ENCODE results near the gene OPRPN.

The OPRPN gene, protein sequence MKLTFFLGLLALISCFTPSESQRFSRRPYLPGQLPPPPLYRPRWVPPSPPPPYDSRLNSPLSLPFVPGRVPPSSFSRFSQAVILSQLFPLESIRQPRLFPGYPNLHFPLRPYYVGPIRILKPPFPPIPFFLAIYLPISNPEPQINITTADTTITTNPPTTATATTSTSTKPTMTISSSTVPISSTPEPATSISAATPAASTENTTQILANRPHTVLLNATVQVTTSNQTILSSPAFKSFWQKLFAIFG

DNA sequence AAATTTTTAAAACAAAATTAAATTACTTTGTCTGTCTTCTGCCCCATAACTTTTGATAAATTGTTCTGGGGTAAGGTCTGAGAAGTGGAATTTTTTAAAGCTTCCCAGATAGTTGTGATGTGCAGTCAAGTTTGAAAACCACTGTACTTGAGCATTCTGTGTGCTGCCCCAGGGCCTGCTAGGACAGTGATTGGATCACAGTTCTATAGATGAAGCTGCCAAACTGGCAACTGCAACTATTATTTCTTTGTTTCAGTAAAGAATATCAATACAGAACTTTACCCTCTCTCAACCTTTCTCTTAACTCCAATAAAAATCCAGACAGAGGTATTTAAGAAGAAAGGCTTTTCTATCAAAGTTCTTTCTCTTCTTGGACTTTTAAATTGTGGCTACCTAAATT lies at the start of gene OPRPN:
Gene OPRPN, plus strand, starts transcription at position 361 of the 400 bp plus-strand sequence. CDS start 1,346 bp downstream, outside the sequence.
- no peak for DNase-seq (ENCODE audit: low read depth in 2 of 2)

DNA sequence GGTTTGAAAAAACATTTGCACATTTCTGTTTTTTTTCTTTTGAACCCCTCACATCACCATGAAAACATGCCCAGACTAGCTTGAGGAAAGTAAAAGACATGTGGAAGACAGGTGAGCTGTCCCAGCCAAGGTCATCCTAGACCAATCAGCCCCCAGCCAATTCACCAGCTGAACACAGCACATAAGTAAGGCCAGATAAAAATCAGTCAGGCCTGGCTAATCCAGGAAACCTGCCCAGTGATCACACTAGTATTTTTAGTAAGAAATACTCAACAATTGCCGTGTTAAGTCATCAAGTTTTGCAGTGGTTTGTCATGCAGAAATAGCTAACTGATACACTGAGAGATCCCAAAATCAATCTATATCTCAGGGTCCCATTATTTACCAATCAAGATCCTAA lies 41.6 kb upstream of the OPRPN start:
- DNase-seq (ENCODE audit: low read depth in 2 of 2), result no peak

DNA sequence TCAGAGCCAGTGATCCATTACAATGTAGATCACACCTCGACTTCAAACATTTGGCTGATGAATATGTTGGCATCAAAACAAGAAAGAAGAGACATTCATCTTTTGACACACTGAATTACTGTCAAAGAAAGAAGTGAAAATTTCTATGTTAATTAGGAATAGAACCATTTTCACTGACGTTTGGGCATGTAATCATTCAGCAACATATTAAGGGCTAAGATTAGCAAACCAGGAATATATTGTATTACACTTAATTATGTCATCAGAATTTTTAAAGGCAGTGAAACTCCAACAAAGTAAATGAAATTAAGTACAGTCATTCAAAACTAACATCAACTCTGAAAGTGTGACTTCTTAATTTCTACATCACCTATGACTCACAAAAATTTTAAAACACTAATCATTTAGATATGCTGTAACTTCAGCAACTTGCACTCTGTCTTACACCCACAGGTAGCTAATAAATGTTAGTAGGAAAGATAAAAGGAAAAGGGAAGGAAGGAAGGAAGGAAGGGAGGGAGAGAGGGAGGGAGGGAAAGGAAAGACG lies 38.6 kb upstream of the OPRPN start:
- no peak for DNase-seq (ENCODE audit: low read depth in 2 of 2)

DNA sequence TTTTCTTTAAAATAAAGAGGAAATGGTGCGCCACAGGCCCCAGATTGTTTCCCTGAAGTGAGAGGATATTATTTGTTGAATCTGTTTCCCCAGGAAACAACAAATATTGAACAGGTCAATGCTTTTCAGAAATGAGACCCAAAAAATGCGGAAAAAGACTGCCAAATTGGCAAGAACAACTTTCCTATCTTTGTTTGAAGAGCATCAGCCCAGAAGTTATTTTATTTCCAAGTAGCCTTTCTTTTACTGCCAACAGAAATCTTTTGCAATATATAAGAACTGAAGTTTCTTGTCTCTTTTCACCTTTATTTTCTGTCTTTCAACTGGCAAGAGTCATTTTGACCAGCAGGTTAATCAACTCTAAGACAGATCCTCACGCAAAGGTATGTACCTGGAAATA lies 37.3 kb upstream of the OPRPN start, which contains the start of gene SMR3A:
Gene SMR3A, plus strand, starts transcription at position 301 of the 400 bp plus-strand sequence. CDS start 1,356 bp downstream, outside the sequence.
- DNase-seq (ENCODE audit: low read depth in 2 of 2), result no peak

DNA sequence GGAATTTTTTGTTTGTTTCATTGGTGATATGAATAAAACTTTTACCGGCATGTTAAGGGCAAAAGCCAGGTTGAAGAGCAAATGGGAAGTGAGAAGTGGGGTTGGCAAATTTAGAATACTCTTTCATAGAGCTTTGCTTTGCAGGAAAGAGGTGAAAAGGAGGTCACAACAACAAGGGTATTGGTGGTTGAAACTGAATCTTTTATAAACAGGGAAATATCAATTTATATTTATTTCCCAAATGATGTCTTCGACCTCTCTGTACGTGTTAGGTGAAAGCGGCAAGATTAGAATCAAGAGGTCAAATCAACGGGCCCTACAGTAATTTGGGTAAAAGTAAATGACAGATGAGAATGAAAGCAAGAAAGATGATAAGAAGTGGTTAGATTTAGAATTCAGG lies 33.7 kb upstream of the OPRPN start:
- DNase-seq (ENCODE audit: low read depth in 2 of 2), result no peak

DNA sequence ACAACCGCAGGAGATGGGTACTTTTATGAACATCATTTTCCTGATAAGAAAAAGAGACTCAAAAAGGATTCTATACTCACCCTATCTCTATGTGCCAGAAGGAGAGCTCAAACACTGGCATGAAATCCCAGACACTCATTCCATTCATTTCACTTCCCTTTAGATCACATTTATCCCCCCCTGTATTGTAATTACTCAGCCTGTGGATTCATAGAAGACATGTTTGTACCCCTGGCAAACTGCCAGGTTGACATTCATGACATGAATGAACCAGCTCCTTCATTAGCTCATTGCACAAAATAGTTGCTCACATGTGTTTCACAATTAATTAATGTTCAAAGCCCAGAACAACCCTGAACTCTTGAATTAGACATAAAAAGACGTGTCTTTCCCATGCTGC lies 32.3 kb upstream of the OPRPN start:
- no peak for DNase-seq (ENCODE audit: low read depth in 2 of 2)

DNA sequence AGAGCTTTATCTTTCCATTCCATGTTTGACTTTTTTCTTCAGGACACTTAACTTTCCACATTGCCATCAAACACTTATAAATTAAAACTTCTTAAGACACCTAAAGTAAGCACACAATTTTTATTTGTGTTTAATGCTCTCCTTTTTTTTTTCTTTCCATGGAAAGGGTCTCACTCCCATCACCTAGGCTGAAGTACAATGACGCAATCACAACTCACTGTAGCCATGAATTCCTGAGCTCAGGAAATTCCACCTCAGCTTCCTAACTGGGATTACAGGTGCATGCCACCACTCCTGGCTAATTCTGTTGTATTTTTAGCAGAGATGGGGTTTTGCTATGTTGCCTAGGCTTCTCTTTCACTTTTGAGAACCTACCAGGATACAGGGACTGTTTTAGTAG lies 29.9 kb upstream of the OPRPN start:
- no peak for DNase-seq (ENCODE audit: low read depth in 2 of 2)

DNA sequence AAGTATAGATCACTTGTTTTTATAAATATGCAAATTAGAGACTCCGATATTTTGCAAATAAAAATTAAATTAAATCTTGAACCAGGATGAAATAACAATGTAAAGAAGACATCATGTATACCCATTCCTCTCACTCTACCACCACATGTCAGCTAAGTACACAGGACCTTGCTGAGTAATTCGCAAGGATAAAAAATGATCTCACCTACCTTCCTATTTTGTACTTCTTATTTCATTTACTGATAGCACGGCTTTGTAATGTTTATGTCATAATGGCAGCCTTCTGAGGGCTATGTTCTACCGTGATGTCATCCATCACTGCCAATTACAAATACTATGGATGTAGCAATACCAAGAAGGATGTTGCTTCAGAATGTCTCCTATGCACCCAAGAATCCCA lies 25.8 kb upstream of the OPRPN start:
- no peak for DNase-seq (ENCODE audit: low read depth in 2 of 2)

DNA sequence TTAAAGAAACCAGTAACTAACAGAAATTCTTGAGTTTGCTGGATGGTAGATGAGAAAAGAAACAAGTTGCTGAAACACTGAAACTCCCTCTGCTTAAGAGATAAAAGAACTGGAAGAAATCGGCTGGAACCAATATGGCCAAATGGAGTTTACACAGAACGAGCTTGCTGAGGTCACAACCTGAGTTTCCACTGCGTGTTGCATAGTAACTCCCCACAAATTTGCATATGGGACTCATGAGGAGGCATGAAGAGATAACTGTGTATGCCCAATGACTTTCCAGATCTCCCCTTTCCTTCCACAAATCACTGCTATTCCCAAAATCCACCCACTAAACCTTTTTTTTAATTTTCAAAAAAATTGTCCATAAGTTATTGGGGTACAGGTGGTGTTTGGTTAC lies 25.0 kb upstream of the OPRPN start:
- DNase-seq (ENCODE audit: low read depth in 2 of 2), result no peak

DNA sequence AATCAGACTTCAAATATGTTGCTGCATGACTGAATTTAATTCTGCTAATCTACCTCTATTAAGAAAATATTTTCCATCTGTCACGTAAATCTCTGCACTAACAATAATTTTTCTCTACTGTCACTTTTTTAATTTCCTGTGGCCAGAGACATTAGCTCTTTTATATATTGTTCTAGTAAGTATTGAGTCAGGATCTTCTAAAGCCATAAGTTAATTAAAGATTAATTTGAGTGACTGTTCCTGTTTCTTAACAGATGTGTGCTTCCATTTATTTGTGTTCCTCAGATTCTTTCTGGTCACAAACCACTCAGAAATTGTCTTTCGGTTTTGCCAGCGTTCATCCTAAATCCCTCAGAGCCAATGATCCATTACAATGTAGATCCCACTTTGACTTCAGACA lies 17.2 kb upstream of the OPRPN start:
- DNase-seq (ENCODE audit: low read depth in 2 of 2), result no peak

DNA sequence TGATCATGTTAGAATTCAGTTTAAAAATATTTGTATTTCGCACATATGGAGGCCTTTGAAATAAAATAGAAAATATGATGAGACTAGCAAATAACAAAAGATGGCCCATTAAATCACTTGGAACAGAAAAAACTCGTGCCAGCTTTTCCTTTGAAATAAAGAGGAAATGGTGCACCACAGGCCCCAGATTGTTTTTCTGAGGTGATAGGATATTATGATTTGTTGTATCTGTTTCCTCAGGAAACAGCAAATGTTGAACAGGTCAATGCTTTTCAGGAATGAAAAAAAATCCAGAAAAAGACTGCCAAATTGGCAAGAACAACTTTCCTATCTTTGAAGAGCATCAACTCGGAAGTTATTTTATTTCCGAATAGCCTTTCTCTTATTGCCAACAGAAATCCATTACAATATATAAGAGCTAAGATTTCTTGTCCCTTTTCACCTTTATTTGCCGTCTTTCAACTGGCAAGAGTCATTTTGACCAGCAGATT lies 15.0 kb upstream of the OPRPN start, which contains the start of gene SMR3B:
Gene SMR3B, plus strand, starts transcription at position 441 of the 491 bp plus-strand sequence. CDS start 1,380 bp downstream, outside the sequence.
- no peak for DNase-seq (ENCODE audit: low read depth in 2 of 2)

DNA sequence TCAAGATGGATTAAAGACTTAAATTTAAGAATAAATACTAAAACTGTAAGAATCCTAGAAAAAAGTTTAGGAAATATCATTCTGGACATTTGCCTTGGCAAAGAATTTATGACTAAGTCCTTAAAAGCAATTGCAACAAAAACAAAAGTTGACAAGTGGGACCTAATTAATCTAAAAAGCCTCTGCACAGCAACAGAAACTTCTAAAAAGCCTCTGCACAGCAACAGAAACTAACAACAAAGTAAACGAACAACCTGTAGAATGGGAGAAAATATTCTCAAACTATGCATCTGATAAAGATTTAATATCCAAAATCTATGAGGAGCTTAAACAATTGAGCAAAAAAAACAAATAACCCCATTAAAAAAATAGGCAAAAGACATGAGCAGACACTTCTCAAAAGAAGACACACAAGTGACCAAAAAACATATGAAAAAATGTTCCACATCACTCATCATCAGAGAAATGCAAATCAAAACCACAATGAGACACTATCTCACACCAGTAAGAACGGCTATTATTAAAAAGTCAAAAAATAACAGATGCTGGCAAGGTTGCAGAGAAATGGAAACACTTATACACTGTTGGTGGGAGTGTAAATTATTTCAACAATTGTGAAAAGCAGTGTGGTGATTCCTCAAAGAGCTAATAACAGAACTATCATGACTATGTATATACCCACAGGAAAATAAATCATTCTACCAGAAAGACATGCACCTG lies 5.5 kb upstream of the OPRPN start:
- no peak for DNase-seq (ENCODE audit: low read depth in 2 of 2)

DNA sequence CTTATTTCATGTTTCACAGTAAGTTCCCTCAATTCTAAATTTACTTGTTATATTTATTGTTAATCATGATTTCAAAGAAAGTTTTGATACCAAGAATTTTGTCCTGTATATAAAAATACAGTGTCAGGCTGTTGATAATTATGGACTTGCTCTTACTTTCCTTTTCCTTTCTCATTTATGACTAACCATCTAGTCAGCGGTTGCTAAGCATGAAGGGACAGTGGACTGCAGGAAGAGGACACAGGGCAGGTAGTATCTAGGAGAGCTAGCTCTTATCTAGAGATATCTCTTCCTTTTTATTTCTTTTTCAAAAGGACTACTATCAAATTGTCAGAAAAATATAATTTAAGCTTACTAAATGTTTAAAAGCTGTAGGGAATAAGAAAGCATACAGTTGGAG lies 1.6 kb downstream of the OPRPN start:
- DNase-seq (ENCODE audit: low read depth in 2 of 2), result no peak

DNA sequence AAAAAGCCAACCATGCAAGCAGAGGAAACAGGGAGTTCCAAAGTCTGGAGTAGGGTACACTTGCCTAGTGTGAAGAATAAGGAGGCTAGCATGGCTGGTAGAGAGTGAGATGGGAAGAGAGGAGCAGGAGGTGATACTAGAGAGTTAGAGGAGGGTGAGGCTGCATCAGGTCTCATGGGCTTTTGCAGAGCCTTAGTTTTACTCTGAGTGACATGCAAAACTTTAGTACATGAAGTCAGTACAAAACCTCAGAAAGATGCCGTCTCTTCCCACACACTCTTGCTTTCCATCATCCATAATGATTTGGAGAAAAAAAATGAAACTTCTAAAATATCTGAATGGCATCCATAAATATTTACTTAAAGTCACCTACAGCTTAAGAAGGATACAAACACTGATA lies 5.0 kb downstream of the OPRPN start:
- DNase-seq (ENCODE audit: low read depth in 2 of 2), result no peak

DNA sequence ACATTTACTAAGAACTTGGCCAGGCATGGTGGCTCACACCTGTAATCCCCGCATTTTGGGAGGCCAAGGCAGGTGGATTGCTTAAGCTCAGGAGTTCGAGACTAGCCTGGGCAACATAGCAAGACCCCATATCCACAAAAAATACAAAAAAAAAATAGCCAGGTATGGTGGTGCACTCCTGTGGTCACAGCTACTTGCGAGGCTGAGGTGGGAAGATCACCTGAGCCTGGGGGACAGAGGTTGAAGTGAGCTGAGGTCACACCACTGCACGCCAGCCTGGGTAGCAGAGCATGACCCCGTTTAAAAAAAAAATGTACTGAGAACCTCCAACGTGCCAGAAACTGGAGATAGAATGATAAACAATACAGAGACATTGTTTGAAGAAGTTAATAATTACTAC lies 8.0 kb downstream of the OPRPN start:
- DNase-seq (ENCODE audit: low read depth in 2 of 2), result no peak

DNA sequence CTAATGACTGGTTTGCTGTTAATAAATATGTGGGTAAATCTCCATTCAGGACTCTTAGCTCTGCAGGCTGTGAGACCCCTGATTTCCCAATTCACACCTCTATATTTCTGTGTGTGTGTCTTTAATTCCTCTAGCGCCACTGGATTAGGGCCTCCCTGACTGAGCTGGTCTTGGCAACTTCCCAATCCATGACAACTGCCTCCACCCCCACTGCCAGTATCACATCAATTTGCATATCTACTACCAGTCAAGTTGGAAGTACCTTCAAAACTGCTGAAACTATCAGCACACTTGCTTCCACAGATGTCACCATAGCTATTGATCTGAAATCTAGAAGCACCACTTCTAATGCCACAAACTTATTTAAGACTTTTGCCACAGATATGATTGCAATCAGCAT lies 27.6 kb downstream of the OPRPN start:
- no peak for DNase-seq (ENCODE audit: low read depth in 2 of 2)

DNA sequence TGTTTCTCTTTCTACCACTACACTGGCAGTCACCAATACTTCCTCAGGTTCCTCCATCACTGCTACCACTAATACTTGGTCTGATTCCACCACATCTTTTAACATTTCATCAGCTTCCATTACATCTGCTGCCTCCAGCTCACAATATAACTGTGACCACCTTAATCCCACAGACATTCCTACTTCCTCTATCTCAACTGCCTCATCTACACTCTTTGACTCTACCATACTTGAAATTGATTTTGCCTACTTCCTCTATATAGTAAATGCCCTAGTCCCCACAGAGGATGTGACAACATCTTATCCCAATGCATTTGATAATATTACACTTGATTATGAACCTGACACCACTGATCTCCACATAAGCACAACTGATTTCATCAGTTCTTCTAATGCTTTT lies 29.0 kb downstream of the OPRPN start:
- DNase-seq (ENCODE audit: low read depth in 2 of 2), result no peak

DNA sequence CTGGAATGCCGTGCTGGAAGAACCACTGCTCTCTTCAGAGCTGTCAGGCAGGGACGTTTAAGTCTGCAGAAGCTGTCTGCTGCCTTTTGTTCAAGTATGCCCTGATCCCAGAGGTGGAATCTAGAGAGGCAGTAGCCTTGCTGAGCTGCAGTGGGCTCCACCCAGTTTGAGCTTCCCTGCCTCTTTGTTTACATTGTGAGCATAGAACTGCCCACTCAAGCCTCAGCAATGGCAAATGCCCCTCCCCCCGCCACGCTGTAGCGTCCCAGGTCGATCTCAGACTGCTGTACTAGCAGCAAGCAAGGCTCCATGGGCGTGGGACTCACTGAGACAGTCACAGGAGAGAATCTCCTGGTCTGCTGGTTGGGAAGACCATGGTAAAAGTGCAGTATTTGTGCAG lies 39.5 kb downstream of the OPRPN start:
- DNase-seq (ENCODE audit: low read depth in 2 of 2), result no peak

DNA sequence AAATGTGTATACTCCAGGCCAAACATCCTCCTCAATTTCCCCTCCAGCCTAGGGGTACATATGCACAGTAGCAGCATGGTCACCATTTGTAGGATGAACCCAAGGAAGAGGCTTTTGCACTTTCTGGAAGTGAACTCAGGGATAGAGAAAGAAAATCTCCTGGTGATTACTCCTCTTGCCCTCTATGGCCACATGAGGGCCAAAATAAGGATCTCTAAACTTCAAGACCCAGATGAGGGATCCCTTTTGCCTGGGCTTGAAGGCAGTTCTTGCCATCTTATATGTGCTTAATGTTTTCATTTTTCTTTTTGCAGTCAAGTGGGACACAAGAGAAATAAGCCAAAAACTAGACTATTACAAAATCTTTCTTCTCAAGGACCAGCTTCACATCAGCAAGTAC lies 44.7 kb downstream of the OPRPN start:
- DNase-seq (ENCODE audit: low read depth in 2 of 2), result no peak

DNA sequence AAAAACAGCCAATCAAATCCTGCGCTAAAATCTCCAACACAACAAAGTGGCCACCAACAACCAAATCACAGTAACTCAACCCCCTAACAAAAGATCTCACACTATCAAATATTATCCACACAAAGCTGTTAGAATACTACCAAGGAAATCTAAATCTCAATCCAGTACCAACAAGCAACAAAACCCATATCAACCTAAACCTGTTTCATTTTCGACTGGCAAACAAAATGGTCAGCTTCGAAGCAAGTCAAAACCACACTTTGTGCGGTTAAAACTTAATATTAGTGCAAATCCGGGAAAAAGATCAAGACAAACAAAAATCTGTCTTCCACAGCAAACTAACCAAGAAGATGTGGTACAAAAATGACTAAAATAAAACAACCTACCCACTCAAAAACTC lies 45.6 kb downstream of the OPRPN start:
- no peak for DNase-seq (ENCODE audit: low read depth in 2 of 2)

DNA sequence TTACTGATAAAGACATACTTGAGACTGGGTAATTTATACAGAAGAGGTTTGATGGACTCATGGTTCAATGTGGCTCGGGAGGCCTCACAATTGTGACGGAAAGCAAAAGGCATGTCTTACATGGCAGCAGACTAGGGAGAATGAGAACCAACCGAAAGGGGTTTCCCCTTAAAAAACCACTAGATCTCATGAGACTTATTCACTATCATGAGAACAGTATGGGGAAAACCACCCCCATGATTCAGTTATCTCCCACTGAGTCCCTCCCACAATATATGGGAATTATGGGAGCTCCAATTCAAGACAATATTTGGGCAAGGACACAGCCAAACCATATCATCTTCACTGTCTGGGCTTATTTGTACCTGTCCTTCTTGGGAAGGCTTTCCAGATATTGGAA lies 51.5 kb downstream of the OPRPN start:
- no peak for DNase-seq (ENCODE audit: low read depth in 2 of 2)

DNA sequence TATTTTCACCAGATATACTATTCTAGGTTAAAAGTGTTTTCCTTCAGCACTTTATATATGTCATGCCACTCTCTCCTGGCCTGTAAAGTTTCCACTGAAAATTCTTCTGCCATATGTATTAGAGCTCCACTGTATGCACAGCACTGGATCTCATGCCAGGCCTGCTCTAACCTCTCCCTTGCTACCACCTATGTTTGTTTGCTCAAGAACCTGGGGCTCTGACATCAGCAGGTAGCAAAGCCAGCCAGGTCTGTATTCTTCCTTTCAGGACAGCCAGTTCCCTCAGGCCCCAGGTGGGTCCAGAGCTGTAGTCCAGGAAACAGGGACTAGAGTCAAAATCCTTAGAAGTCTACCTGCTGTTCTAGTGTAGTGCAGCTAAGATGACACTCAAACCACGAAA lies 55.2 kb downstream of the OPRPN start:
- no peak for DNase-seq (ENCODE audit: low read depth in 2 of 2)
